HL-60 (cell line): ENCODE data around the gene COL25A1.

Experiments used
- CTCF ChIP-seq: IDR thresholded peaks from one replicate; pipeline ENCODE4 v1.5.1; 2011; ENCODE audit warnings: low read length, control low read depth, inconsistent platforms; ENCODE audit not compliant: insufficient read depth
- POLR2AphosphoS5 ChIP-seq: IDR thresholded peaks from 2 replicates; pipeline ENCODE4 v1.6.1; 2012; ENCODE audit warnings: low read depth
- REST ChIP-seq: IDR thresholded peaks from 2 replicates; pipeline ENCODE4 v1.6.1; 2012; ENCODE audit warnings: low read depth; ENCODE audit not compliant: insufficient replicate concordance

- TF ChIP-seq CTCF (no peak), REST (no peak), POLR2AphosphoS5 (no peak)
These were observed 329.7 kb downstream of the COL25A1 start for GRCh38 chr4:108972613-108973283.
